IPS-NIHi7 (cell line): Measurements from ENCODE around the gene NPTXR.
"Not testable (repeated sequence)": the region's sequence is repeated elsewhere in the genome, so short reads cannot be mapped to it uniquely, and the experiment has no call there.

ENCODE experiments used
- DNase-seq: peaks from one replicate; pipeline ENCODE4 v3.0.0; 2012; ENCODE audit warnings: mixed read lengths; ENCODE audit errors: extremely low spot score

NPTXR gene

DNA sequence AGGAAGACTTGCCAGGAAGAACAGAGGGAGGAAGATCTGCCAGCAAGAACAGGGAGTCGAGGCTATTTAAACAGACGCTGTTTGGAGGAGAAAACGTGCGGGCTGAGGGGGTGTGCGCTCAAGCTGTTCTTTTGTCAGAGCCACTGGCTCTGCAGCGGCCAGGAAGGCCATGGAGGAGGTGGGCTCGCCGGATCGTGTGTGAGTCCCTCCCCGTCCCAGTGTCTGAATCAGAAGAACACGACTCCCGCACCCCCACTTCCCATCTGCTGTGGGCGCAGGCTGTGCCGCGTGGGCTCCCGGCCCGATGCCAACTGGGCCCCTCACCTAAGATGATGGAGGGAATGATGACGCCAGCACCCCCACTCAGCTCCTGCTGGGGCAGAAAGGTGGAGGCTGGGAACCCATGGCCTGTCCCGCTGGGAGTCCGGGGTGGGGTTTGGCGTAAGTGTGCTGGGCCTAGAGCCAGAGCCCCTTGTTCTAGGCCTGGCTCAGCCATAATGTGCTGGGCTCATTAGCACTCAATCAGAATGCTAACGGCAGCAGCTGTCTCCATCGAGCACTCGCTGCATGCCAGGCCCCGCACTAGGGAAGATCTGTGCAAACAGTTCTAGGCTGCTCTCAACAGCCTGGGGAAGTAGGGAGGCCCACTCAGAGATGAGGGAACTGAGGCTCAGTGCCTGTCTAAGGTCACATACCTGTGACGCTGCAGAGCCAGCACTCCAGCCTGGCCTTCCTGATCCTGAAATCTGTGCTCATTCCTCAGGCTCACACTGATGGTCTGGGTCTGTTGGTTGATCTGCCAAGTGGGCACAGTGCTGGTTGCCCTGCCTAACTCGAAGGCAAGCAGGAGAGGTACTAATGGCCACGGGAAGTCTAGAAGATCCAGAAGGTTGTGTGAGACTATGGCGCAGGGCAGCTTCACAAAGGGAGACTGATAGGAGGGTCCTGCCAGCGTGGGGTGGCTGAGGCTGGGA lies 11.5 kb downstream of the NPTXR start:
- DNase-seq, result no peak

DNA sequence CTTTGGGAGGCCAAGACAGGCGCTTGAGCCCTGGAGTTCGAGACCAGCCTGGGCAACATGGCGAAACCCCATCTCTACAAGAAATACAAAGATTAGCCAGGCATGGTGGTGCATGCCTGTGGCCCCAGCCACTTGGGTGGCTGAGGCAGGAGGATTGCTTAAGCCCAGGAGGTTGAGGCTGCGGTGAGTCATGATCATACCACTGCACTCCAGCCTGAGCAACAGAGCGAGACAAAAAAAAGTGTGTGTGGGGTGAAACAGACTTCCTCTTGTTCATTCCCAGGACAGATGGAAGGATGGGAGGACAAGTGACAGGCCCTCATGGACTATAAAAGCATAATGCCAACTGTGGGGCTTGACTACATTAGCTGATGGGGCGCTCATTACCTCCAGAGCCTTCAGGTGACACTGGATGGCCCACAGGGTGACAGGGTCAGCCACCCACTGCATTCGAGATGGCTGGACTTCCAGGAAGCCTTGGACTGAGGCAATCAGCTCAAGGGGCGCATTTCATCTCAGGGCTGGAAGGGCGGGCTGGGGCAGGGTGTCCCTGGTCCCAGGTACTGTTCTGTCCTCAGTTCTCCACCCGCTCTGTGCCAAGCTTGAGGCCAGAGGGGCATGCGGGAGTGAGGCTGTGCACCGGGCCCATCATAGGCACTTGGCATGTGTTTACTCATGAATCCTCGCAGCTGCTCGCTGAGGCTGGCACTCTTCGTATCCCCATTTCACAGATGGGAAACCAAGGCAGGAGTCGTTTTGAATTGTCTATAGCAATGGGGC lies 12.5 kb downstream of the NPTXR start:
- DNase-seq, result no peak

DNA sequence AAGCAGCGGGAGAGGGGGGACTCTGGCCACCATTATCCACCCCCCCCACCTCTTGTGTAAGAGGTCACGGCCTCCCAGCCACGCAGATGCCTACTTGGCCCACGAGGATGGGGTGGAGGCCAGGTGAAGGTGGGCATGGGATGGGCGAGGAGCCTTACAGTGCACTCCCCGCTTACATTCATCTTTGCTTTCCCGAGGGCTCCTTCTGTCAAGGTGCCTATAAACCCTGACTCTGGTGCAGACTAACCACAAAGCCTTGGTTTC lies 13.1 kb downstream of the NPTXR start:
- no peak for DNase-seq

DNA sequence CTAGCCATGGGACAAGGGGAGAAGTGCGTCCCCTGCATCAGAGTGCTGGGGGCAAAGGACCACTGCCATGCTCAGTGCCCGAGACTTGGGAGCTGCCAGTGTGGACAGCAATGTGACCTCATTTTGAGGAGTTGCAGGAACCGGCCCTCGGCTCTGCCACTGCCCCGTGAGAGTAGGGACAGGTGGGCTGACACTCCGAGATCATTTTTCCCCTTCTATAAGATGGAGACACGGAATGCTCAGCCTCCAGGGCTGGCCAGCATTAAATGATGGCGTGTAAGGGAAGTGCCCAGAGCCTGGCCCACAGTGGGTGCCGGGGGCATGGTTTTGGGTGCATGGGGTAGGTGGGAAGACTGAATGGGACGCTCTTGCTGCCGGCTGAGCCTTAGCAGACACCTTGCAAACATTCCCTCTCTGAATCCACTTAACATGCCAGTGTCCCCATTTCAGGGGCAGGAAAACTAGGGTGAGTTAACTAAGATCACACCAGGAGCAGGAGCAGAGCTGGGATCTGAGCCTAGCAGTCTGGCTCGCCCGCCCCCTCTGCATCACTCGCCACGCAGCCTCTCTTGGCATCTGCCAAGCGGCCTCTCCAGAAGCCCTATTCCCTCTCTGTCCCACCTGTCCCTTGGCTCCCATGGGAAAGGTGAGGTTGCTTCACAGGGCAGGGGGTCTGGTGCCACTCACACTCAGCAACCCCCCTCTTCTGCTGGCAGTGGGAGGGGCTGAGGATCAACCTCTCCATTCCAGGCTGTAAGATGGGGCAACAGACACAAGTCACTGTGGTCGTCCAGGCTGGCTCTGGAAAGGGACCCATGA lies 13.6 kb downstream of the NPTXR start:
- DNase-seq, result no peak

DNA sequence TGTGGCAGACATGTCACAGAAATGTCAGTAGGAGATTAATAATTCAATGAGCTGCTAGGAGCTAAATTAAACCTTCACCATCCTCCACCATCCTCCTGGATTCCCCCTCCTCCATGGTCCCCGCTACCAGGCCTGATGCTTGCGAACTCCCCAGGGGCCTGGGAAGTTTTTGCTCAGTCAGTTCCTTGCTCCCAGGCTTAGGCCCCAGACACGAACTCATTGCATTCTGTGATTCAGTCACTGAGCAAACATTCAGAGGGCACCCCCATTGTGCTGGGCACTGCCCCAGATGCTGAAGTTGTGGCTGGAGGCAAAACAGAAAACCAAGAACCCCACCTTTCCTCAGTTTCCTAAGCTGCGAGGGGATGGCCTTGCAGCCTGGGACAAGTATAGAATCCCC lies 14.3 kb downstream of the NPTXR start:
- DNase-seq, result no peak

DNA sequence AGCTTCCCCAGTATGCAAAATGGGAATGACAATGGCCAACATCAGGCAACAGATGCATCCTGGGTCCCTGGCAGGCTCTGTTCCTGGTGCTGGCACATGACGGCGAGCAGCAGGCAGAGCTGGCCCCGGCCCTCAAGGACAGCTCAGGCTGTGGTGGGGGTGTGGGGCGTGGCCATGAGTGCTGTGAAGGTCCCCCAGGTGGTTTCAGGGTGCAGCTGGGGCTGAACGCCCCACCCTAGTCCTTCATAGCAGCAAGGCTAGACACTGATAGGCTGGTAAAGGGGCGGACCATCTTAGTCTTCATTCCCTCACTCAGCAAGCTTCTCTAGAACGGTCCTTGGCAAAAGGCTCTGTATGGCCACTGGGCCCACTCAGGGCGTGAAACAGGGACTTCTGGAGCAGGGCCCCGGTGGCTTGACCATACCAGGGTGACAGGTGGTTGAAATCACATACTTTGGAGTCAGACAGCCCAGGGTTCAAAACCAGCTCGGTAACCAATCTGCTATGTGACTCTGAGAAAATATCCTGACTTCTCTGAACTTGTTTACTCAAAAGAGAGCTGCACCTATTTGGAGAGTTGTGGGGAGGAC lies 15.1 kb downstream of the NPTXR start:
- no peak for DNase-seq

DNA sequence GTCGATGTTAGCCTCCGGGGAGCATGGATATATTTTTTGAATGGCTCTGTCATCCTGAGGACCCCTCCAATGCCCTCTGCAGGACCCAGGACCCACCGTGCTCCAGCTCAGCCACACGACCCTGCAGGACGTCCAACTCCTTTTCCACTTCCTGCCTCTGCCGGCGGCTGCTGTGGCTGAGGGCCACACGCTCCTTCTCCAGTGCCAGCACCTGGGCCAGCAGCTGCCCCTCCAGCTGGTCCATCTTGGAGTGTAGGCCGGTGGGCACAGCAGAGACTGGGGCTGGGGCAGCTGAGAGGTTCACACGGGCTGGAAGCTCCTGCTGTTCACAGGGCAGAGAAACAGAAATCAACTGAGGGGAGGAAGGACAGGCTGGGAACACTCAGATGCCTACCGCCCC lies 15.6 kb downstream of the NPTXR start:
- no peak for DNase-seq

DNA sequence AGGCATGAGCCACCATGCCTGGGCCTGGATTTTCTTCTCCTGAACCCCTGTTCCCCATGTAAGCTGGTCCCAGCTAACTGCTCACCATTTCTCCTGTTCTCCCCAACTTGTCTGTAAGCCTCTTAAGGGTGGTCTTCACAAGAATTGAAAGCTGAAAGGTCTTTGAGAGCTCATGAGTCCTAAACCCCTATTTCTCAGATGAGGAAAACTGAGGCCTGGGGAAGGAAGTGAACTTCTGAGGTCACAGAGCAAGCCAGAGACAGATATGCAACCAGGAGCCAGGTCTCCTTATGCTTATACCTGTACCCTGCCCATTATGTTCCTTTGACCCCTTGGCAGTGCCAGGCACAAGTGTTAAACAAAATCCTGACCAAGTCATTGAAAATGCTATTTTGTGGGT lies 16.3 kb downstream of the NPTXR start:
- no peak for DNase-seq

DNA sequence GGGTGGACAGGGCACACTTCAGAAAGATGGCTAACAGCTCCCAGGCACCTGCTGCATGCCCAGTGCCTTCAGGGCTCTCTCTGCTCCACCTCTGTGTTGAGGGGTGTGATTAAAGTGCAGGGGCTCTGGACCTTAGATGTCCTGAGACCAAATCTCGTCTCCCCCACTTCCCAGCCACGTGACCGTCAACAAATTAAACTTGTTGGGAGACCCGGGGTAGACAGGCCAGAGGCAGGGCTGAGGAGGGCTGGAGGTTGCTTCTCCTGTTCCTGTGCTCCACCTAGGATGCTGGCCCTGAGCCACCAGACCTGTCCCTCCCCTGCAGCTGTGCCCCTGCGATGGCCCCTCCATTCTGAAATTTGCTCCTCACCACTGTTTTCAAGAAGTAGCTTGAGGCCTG lies 17.0 kb downstream of the NPTXR start:
- no peak for DNase-seq

DNA sequence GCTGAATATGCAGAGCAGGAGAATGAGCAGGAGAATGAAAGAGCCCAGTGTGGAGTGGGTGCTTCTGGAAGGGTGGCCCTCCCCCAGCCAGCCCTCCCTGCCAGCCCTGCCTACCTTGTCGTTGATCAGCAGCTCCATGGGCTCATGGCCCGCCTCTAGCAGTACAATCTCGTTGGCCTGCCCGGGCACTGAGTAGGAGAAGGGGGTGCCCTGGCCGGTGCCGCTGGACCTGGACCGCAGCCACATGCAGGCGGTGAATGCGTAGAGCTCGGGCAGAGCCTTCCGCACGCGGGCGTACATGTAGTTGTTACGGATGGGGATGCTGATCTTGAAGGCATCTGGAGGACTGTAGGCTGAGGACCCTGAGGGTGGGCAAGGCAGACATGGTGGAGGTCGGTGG lies 17.4 kb downstream of the NPTXR start:
- DNase-seq, result no peak

DNA sequence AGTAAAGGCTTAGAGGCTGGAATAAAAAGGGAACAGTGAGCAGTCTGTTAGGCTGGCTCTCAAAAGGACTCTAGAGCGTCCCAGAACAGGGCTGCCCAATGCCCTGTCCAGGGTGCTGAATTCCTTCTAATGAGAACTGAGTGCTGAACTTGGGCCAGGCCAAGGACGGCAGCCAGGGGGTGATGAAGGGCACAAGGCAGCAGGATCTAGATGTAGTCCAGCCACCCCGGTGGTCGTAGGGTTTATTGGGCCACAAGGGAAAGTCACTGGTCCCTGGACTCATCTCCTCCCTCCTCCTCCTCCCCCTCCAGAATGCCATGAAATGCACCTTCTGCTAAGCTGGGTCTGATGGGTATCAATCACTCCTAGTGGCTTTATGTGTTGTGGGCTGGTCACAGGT lies 19.2 kb downstream of the NPTXR start:
- peak; percentile 93 for DNase-seq

DNA sequence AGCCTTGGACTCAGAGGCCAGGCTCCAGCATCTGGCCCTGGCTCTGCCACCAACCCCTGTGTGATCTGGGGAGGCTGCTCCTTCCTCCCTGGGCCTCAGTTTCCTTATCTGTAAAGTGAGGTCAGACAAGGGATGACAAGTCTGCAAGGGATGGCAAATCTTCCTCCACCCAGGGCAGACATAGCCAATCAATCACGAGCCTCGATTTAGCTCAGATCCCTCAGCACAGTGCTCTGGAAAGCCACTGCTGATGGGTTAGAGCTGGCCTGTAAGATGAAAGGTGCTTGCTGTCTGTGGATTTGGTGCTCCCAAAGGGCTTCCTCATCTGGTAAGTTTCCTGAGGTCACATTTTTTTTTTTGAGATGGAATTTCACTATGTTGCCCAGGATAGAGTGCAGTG lies 20.2 kb downstream of the NPTXR start:
- no peak for DNase-seq

DNA sequence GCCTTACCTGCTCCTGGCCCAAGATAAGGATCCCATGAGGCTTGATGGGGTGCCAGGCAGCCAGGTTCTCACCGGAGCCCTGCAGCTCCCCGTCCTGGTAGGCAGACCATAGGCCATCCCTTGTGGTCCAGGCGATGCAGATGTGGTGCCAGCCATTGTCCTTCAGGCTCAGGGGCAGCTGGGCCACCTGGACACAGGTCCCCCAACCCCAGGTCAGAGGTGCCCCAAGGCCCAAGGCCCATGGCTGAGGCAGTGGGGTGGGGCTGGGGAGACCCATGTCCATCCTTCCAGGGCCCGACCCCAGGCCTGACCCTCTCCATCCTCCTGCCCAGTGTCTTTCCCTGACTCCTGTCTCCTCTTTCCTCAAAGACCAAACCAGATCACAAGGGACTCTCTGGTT lies 20.8 kb downstream of the NPTXR start:
- DNase-seq, result no peak

DNA sequence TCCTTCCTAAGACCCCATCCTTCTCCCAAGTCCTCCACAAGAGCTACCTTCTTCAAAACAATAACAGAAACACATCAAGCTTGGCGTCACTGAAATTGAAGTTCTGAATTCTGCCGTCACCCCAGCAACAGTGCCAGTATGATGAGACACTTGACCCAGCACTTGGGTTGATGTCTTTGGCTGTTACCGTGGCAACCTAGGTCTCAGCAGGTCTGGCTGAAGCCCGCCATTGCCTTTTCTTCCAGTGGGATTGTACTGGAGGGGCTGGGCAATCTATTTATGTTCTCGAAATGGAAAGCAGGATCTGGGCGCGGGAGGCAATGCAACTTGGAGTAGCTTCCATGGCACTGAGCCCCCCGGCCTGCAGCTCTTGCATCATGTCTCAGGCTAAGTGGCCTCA lies 23.8 kb downstream of the NPTXR start:
- no peak for DNase-seq

DNA sequence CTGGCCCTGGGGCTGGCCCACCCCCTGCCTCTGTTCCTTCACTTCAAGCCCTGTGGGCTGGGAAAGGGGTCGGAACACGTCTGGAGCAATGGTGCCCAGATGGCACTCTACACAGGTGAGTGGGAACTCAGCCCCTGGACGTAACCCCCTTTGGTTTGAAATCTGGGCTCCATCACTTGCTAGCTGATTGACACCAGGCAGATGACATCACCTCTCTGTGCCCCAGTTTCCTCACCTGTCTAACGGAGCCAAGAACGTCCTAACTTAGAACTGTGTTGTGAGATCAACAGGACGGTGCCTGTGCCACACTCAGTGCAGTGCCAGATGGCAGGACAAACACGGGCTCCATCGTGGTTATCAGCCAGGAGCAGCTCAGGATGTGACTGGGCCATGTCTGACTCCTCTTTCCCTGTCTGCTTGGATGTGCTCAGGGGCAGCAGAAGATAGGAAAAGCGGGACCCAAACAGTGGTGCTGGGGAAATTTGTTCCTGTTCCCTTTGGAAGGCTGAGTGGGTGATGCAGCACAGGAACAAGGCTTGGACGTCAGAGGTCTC lies 24.4 kb downstream of the NPTXR start:
- DNase-seq, result no peak

DNA sequence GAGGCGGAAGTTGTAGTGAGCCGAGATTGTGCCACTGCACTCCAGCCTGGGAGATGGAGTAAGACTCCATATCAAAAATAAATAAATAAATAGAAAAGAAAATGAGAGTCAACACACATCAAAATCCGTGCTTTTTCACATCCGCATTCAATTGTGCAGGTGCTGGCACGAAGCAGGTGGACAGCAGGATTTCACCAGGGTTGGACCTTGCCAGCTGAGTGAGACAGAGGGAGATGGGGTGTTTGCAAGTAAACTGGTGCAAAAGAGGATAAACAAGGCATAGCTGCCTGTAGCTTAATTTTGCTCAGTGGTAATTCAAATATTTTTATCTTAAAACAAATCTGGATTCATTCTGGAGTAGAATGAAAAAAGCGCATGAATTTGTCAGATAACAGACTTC lies 26.6 kb downstream of the NPTXR start:
- DNase-seq, result no peak

DNA sequence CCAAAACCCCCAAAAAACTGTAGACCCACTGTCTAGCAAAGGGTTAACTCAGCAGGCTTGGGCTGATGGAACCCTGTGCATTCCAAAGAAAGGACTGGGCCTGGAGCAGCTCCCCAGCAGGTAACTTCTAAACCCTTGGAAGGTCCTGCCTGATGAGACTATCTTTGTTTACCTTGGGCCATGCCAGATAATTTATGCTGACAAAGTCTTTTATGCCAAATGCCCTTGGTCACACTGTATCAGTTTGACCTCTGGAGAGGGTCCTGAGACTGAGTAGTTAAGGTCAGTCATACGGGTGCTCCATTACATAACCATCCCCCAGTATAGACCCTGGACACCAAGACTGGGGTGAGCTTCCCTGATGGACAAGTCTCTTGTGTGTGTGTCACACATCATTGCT lies 28.0 kb downstream of the NPTXR start:
- DNase-seq, result no peak

DNA sequence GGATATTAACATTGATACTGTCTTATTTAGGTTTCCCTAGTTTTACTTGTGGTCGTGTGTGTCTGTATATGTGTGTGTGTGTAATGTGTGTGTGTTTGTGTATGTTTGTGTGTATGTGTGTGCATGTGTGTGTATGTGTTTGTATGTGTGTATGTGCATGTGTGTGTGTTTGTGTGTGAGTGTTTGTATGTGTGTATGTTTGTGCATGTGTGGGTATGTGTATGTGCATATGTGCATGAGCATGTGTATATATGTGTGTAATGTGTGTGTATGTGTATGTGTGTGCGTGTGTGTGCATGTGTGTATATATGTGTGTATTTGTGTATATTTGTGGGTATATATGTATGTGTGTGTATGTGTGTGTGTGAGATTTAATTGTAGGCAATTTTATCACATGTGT lies 32.6 kb downstream of the NPTXR start:
- no peak for DNase-seq

DNA sequence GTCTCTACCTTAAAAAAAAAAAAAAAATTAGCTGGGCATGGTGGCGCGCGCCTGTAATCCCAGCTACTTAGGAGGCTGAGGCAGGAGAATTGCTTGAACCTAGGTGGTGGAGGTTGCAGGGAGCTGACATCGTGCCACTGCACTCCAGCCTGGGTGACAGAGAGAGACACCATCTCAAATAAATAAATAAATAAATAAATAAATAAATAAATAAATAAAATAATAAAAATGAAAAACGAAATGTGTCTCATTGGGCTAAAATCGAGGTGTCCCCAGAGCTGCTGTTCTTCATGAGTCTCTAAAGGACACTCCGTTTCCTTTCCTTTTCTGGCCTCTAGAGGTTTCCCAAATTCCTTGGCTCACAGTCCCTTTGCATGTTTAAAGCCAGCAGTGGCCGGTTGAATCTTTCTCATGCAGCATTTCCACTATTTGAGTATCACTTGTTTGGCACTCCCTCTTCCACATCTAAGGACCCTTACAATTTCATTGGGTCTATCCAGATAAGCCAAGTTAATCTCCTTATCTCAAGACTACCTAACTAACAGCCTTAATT lies 38.7 kb downstream of the NPTXR start:
- not testable (repeated sequence) for DNase-seq

DNA sequence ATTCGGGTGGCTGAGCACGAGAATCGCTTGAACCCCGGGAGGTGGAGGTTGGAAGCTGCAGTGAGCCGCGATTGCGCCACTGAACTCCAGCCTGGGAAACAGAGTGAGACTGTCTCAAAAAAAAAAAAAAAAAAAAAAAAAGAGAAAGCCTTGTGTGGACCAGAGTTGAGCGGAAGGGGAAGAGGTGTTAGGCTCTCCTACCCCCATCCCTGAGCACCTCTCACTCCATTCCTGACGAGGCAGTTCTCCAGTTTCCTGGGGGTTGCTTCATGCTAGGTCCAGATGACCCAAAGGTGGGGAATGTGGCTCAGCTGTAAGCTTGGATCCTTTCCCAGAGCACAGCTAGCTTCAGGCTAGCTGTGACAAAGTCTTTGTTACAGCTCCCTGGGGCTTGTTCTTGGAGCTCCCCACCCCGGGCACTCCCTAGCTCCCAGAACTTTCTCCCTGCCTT lies 41.1 kb downstream of the NPTXR start:
- peak; percentile 41 for DNase-seq

DNA sequence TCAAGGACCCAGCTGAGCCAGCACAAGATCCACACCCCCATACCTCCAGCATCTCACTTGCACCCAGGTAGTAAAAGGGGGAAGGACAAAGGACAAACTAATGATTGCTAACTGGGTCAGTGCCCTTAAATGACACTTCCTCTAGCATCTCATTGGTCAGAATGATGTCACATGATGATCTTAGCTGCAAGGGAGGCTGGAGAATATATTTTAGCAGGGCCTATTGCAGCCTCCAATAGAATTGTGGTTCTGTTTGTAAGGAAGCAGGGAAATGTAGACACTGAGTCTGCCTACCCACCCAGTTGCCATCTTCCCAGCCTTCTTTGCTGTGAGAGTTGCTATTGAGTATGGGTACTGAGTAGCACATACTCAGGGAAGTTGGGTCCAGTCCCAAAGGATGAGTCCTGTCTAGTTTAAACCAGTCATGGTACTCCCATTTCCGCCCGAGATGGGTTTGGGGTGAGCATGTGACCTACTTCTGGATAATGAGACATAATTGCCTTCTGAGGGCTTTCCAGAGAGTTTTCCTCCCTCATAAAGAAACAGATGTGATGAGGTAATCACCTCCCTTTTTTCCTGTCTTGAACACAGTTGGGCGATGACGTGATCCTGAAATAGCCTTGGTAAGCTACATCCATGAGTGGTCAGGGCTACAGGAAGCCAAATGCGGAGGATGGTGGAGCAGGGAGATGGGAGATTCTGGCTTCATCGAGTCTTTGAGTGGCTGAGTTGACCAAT lies 44.4 kb downstream of the NPTXR start:
- no peak for DNase-seq
